NOMO-1 (cell line): ENCODE data around the gene PMM1.
"Not testable (repeated sequence)": the region's sequence is repeated elsewhere in the genome, so short reads cannot be mapped to it uniquely, and the experiment has no call there.

ENCODE experiments used
- DNase-seq, 2 experiments: peaks; one replicate each; lab custom pipeline; 2025; ENCODE audit not compliant: unreplicated experiment in 2 of 2; lab: John Stamatoyannopoulos, UW

PMM1 gene

DNA sequence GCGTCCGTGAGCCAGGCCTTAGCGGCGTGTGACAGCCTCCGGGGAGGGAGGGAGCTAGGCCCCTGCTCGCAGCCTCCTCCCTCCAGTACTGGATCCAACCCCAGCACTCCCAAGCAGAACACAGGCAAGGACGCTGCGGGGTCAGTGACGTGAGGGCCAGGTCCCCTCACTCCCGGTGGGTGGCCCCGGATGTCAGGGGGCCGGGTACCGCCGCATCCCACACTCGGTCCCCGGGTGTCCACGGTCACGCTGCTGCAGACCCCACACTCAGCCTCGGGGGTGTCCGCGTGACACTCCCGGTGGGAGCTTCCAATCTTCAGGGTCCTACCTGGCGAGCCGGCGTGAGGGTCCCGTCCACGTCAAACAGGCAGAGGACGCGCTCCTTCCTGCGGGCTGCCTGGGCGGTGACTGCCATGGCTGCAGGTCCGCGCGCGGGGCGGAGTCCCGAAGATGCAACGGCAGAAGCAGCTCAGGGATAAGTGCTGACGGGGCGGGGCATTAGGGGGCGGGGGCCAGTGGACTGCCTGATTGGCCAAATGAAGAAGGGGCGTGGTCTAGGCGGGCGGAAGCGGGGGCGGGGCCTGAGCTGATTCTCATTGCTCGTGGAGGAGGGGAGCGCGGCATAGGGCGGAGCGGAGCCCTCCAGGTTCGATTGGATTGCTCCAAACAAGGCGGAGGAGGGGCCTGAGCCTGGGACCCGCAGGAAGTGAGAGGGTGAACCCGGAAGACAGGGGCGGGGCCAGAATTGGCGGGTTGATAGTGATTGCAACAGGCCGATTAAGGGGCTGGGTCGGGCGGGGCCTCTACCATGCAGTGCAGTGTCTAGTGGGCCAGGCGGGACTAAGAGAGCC lies at the start of gene PMM1:
Gene PMM1 (minus strand): TSS at position 450 of the 851 bp plus-strand sequence. CDS start 35 bp downstream, at position 415.
- peak; percentile 99 to 100 for DNase-seq

- no peak for DNase-seq
These were observed 49.1 kb upstream of the PMM1 start for GRCh38 chr22:41638748-41639147.

GRCh38 chr22:41638124-41638523 lies 48.5 kb upstream of the PMM1 start:
- no peak for DNase-seq

GRCh38 chr22:41637623-41638022 lies 48.0 kb upstream of the PMM1 start:
- not testable (repeated sequence) for DNase-seq

GRCh38 chr22:41636467-41636866 lies 46.8 kb upstream of the PMM1 start:
- DNase-seq = no peak

GRCh38 chr22:41634610-41635009 lies 45.0 kb upstream of the PMM1 start:
- DNase-seq = not testable (repeated sequence)

DNA sequence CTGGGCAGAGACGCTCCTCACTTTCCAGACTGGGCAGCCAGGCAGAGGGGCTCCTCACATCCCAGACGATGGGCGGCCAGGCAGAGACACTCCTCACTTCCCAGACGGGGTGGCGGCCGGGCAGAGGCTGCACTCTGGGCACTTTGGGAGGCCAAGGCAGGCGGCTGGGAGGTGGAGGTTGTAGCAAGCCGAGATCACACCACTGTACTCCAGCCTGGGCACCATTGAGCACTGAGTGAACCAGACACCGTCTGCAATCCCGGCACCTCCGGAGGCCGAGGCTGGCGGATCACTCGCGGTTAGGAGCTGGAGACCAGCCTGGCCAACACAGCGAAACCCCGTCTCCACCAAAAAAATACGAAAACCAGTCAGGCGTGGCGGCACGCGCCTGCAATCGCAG lies 42.0 kb upstream of the PMM1 start:
- DNase-seq = not testable (repeated sequence)

DNA sequence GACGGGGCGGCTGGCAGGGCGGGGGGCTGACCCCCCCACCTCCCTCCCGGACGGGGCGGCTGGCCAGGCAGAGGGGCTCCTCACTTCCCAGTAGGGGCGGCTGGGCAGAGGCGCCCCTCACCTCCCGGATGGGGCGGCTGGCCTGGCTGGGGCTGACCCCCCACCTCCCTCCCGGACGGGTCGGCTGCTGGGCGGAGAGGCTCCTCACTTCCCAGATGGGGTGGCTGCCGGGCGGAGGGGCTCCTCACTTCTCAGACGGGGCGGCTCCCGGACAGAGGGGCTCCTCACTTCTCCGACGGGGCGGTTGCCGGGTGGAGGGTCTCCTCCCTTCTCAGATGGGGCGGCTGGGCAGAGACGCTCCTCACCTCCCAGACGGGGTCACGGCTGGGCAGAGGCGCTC lies 41.5 kb upstream of the PMM1 start:
- DNase-seq = not testable (repeated sequence)

DNA sequence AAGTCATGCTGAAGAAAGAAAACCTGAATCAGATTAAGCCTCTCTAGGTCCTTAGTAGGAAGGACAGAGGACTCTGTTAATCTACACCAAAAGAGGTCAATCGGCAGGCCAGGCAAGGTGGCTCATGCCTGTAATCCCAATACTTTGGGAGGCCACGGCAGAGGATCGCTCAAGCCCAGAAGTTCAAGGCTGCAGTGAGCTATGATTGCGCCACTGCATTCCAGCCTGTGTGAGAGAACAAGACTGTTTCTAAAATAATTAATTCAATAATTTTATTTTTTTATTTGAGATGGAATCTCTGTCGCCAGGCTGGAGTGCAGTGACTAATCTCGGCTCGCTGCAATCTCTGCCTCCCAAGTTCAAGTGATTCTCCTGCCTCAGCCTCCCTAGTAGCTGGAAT lies 35.9 kb upstream of the PMM1 start:
- no peak for DNase-seq

DNA sequence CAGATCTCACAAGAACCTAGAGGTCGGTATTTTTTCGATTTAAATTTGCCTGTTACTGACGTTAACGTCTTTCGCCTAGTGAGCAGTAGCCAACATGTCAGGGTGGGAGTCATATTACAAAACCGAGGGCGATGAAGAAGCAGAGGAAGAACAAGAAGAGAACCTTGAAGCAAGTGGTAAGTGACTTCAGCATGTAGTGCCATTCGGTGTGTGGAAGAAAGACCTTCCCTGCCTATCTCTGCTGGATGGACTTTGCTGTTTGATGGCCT lies 32.2 kb upstream of the PMM1 start:
- no peak for DNase-seq

DNA sequence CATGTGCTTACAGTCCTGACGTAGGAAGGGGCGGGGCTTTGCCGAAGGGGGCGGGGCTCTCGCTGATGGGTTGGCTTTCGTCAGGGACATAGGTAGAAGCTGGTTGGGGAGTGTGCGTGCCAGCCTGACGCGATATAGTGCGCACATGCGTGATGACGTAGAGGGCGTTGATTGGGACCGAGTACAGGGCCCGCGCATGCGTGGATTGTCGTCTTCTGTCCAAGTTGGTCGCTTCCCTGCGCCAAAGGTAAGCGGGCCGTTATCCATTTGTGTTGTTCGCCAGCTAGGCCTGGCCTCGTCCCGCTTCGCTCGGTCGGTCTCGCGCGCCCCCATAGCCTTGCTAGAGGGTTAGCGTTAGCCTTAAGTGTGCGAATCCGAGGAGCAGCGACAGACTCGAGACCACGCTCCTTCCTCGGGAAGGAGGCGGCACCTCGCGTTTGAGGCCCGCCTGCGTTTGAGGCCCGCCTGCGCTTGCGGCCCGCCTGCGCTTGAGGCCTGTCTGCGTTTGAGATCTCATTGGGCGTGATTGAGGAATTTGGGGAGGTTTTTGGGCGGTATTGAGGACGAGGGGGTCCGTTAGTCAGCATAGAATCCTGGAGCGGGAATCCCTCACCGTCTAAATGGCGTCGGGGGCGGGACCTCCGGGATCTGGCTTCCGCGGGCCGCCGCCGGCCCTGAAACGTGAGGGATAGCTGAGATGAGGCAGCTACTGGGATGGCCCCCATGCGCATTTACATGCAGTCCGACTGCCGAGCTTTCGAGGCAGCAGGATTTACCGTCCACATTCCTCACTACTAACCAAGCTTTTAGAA lies 31.7 kb upstream of the PMM1 start, which contains the start of gene XRCC6:
Gene XRCC6 (plus strand): TSS at position 197 of the 812 bp plus-strand sequence. CDS start 710 bp downstream, outside the sequence.
- peak; percentile 99 for DNase-seq

DNA sequence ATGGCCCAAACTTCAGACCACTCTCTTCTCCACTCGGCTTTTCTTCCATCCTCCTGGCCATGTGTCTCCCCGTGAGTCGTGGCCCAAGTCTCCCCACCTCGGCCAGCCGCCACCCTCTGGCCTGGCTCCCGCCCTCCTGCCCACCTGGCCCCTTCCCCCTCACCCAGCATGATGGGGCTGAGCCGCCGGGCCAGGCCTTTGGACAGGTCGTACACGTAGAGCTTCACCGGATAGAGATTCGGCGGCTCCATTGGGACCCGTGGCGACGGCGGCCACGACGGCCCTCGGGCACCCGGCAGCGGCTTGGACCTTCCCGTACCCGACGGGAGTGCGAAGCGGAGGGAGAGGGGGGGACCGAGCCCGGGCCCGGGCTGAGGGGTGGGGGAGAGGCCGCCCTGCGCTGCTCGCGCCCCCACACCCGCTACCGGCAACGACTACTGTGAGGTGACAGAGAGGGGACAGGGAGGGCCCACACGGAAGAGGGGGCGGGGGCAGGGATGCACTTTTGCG lies 31.0 kb upstream of the PMM1 start, which contains the start of gene DESI1:
Gene DESI1 (minus strand): TSS at position 455 of the 510 bp plus-strand sequence. CDS start 204 bp downstream, at position 251.
- DNase-seq = peak; percentile 31

- DNase-seq = peak; percentile 22 to 31
These were observed 30.4 kb upstream of the PMM1 start for GRCh38 chr22:41619979-41620588.

DNA sequence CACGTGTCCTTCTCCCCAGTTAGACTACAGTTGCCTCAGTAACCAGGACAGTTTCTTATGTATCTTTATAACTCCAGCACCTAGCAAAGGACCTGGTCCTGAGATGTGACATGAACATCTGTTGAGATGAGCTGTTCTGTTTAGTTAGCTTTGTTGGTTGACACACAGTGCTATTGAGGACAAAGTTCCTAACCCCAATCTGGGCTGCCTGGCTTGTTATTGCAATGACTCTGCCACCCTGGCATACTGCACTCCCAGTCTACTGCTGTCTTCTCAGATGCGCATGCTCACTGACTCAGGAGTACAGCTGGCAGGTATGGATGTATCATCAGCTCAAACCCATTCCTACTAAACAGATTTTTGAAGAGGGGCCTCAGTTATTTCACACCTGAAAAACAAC lies 23.8 kb upstream of the PMM1 start:
- no peak for DNase-seq

DNA sequence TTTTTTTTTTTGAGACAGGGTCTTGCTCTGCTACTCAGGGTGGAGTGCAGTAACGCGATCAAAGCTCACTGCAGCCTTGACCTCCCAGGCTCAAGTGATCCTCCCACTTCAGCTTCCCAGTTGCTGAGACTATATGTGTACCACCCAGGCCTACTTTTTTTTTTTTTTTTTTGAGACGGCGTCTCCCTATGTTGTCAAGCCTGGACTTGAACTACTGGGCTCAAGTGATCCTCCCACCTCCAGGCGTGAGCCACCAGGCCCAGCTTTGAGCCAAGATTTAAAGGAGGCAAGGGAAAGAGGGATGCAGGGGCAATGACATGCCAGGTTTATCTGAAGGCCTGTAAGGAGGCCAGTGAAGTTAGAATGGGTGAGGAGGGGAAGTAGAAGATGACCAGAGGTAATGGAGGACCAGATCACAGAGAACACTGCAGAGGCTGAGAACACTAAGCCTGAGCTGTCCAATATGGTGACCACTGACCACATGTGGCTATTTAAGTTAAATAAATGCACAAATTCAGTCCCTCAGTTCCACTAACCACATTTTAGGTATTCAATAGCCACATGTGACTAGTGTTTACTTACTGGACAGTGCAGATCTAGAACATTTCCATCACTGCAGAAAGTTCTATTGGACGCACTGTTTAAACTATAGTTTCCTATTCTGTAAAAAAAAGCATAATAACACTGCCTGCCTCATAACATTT lies 23.1 kb upstream of the PMM1 start:
- no peak for DNase-seq

DNA sequence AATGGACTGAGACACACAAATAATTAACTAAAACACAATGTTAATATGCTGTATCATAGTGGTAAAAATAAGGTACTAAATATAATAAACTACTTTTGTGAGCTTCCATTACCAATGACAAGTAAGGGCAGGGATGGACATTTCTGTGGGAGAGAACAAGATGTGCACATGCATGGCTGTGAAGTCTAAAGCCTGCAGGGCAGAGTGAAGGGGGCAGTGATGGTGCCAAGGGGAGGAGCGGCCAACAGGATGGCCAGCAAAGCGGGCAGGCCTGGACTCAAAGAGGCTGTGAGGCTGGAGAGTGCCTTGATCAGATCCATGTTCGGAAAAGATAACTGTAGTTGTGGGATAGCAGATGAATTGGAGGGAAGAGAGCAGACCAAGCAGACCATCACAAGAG lies 18.7 kb upstream of the PMM1 start:
- no peak for DNase-seq

DNA sequence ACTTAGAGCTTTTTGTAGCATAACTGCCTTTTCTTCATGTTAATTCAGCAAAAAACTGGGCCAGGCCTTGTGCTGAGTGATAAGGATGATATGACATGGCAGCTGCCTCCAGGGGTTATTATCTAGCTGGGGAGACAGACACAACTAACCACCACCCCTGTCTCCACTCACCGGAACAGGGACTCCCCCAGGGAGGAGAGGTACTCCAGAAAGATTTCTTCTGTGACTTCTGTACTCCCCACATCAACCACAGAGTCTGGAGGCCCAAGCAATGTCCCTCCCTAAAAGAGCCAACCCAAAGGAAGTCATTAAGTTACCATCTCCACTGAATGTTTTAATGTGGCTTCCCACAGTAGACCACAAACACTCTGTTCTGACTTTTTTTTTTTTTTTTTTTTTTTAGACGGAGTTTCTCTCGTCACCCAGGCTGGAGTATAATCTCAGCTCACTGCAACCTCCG lies 14.3 kb upstream of the PMM1 start:
- DNase-seq = peak in 1 of 2 experiments; percentile 16

DNA sequence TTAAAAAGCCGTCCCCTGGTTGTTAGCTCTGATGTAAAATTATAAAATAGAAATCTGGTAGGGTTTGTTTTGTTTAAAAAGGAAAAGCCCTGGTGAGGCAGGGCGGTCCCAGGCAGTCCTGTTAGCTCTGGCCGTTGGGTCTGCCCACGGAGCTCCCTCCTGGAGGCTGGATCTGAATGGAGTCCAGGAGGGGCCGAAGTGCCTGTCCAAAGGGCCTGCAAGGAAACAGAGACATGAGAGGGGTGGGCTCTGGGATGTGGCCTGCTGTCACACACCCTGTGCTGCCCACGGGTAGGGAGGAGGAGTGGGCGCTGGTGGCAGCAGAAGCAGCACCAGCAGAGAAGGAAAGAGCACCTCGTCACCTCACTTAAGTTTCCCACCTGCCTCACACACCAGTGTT lies 11.3 kb upstream of the PMM1 start:
- DNase-seq = no peak

DNA sequence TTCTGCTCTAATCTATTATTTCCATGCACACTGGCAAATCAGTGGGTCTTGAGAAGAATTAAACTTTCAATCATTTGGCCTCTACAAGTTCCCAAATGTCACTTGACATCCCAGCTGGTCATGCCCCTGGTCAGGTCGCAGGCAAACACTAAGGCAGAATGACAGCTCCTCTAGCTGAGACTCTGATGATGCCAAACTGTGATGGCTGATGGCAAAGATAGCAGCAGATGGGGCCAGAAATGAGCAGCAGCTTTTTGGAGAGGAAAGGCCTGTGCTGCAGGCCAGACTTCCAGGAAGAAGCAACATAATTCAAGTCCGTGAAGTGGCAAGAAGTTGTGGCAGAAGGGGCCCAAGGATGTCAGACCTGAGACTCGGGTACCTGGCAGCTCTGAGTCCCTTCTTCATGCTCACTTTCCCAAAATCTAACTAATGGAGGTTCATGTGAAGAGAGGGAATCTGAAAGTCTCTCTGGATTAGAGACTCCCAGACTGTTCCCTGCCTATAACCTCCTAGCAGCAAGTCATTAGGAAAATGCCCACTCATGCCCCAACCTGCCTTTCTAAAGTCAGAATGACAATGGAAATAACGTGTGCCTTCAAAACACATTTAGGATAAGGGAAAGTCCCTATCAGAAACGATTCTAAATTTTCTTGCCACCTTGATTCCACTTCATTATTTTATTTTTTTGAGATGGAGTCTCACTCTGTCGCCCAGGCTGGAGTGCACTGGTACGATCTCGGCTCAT lies 9.4 kb upstream of the PMM1 start:
- DNase-seq = no peak

- DNase-seq = no peak
These were observed 8.4 kb upstream of the PMM1 start for GRCh38 chr22:41598081-41598480.
